ENCODE data around the gene SYNJ1.

The SYNJ1 gene

GRCh38 chr21:32735524-32735923 lies 7.7 kb upstream of the SYNJ1 start:
- no peak overlapping the region for H3K4me3 ChIP-seq (ENCODE audit: low read length)

GRCh38 chr21:32733990-32734613 lies 6.3 kb upstream of the SYNJ1 start:
- H3K4me3 ChIP-seq (ENCODE audit: low read length) = no peak overlapping the region
- no peak for TF ChIP-seq CTCF (conservative IDR thresholded peaks at IDR 0.05; ENCODE audit: low read length)
- no peak for DNase-seq (ENCODE audit: low read depth)

More at GRCh38 chr21:32735524-32735923, 7.7 kb upstream of the SYNJ1 start:
- no peak for TF ChIP-seq CTCF (conservative IDR thresholded peaks at IDR 0.05; ENCODE audit: low read length)
- no peak for DNase-seq (ENCODE audit: low read depth)

GRCh38 chr21:32733356-32733755 lies 5.5 kb upstream of the SYNJ1 start:
- H3K4me3 ChIP-seq (ENCODE audit: low read length) = no peak overlapping the region
- DNase-seq (ENCODE audit: low read depth) = no peak
- no peak for TF ChIP-seq CTCF (conservative IDR thresholded peaks at IDR 0.05; ENCODE audit: low read length)

GRCh38 chr21:32732544-32732943 lies 4.7 kb upstream of the SYNJ1 start:
- DNase-seq (ENCODE audit: low read depth) = no peak
- no peak for TF ChIP-seq CTCF (conservative IDR thresholded peaks at IDR 0.05; ENCODE audit: low read length)

GRCh38 chr21:32728848-32729247 lies 1.0 kb upstream of the SYNJ1 start:
- no peak for DNase-seq (ENCODE audit: low read depth)
- TF ChIP-seq CTCF (conservative IDR thresholded peaks at IDR 0.05; ENCODE audit: low read length) = no peak
- H3K4me3 ChIP-seq (ENCODE audit: low read length) = peak overlapping the region; percentile 93

More at GRCh38 chr21:32732544-32732943, 4.7 kb upstream of the SYNJ1 start:
- no peak overlapping the region for H3K4me3 ChIP-seq (ENCODE audit: low read length)

GRCh38 chr21:32728456-32728839 lies 635 bp upstream of the SYNJ1 start:
- no peak for TF ChIP-seq CTCF (conservative IDR thresholded peaks at IDR 0.05; ENCODE audit: low read length)
- no peak for DNase-seq (ENCODE audit: low read depth)
- H3K4me3 ChIP-seq (ENCODE audit: low read length) = peak overlapping the region; percentile 93

- H3K4me3 ChIP-seq (ENCODE audit: low read length) = peak overlapping the region; percentile 93
- peak; percentile 15 for DNase-seq (ENCODE audit: low read depth)
- TF ChIP-seq CTCF (conservative IDR thresholded peaks at IDR 0.05; ENCODE audit: low read length) = no peak
Measured at GRCh38 chr21:32726839-32727686, 750 bp downstream of the SYNJ1 start.
